ENCODE results near the gene MRPL12.

Gene MRPL12

GRCh38 chr17:81662002-81662401 lies 41.2 kb upstream of the MRPL12 start:
- in situ Hi-C loops (cut with HindIII; ENCODE audit: low sequenced_read_pairs), result no loop called here
- no peak for DNase-seq (ENCODE audit: low read depth)
- TF ChIP-seq CTCF (IDR thresholded peaks at IDR 0.05; ENCODE audit: low read depth, low read length, missing control alignments), result no peak
- no peak overlapping the region for H3K4me3 ChIP-seq (ENCODE audit: low read depth, low read length)

- no peak for TF ChIP-seq CTCF (IDR thresholded peaks at IDR 0.05; ENCODE audit: low read depth, low read length, missing control alignments)
Observed at GRCh38 chr17:81664051-81664470, 39.1 kb upstream of the MRPL12 start.

GRCh38 chr17:81665205-81666091 lies 37.7 kb upstream of the MRPL12 start:
- TF ChIP-seq CTCF (IDR thresholded peaks at IDR 0.05; ENCODE audit: low read depth, low read length, missing control alignments), result no peak
- no peak for DNase-seq (ENCODE audit: low read depth)
- H3K4me3 ChIP-seq (ENCODE audit: low read depth, low read length), result peak overlapping the region; percentile 96
- in situ Hi-C loops (cut with HindIII; ENCODE audit: low sequenced_read_pairs), result no loop called here

More at GRCh38 chr17:81664051-81664470, 39.1 kb upstream of the MRPL12 start:
- no peak overlapping the region for H3K4me3 ChIP-seq (ENCODE audit: low read depth, low read length)
- no peak for DNase-seq (ENCODE audit: low read depth)
- in situ Hi-C loops (cut with HindIII; ENCODE audit: low sequenced_read_pairs), result no loop called here

- H3K4me3 ChIP-seq (ENCODE audit: low read depth, low read length), result peak overlapping the region; percentile 96
- DNase-seq (ENCODE audit: low read depth), result no peak
Observed at GRCh38 chr17:81666092-81666341, 37.1 kb upstream of the MRPL12 start.

GRCh38 chr17:81666342-81667191 lies 36.6 kb upstream of the MRPL12 start, which contains the start of the genes CCDC137 and OXLD1:
CCDC137 (plus strand) TSS chr17:81666737; CDS start chr17:81666767, 30 bp downstream.
OXLD1 (minus strand) TSS chr17:81666605; CDS start chr17:81666577, 28 bp downstream.
- TF ChIP-seq CTCF (IDR thresholded peaks at IDR 0.05; ENCODE audit: low read depth, low read length, missing control alignments), result no peak
- peak within 1 kb of the TSS; percentile 96 for H3K4me3 ChIP-seq (ENCODE audit: low read depth, low read length)
- in situ Hi-C loops (cut with HindIII; ENCODE audit: low sequenced_read_pairs), result no loop called here
- peak; percentile 90 for DNase-seq (ENCODE audit: low read depth)

More at GRCh38 chr17:81666092-81666341, 37.1 kb upstream of the MRPL12 start:
- TF ChIP-seq CTCF (IDR thresholded peaks at IDR 0.05; ENCODE audit: low read depth, low read length, missing control alignments), result no peak
- in situ Hi-C loops (cut with HindIII; ENCODE audit: low sequenced_read_pairs), result no loop called here

GRCh38 chr17:81667754-81668153 lies 35.4 kb upstream of the MRPL12 start:
- no peak for DNase-seq (ENCODE audit: low read depth)
- in situ Hi-C loops (cut with HindIII; ENCODE audit: low sequenced_read_pairs), result no loop called here
- peak overlapping the region; percentile 5 for H3K4me3 ChIP-seq (ENCODE audit: low read depth, low read length)
- TF ChIP-seq CTCF (IDR thresholded peaks at IDR 0.05; ENCODE audit: low read depth, low read length, missing control alignments), result no peak

All from astrocyte of the cerebellum (primary cell).